HG03060 (cell line): ENCODE measurements around the gene CEP112.

ENCODE experiments used
- ATAC-seq: cut with Tn5 transposase; IDR thresholded peaks from one replicate; pipeline ENCODE4 v1.9.1; 2021; ENCODE audit warnings: low read depth, moderate number of reproducible peaks; ENCODE audit not compliant: unreplicated experiment

CEP112 gene

GRCh38 chr17:66211047-66211810 lies 19.3 kb upstream of the CEP112 start:
- ATAC-seq: no peak

GRCh38 chr17:66210208-66210574 lies 18.3 kb upstream of the CEP112 start:
- ATAC-seq: no peak

- ATAC-seq: no peak
These were observed 16.0 kb upstream of the CEP112 start for GRCh38 chr17:66207936-66208335.

GRCh38 chr17:66203274-66204015 lies 11.5 kb upstream of the CEP112 start:
- no peak for ATAC-seq

GRCh38 chr17:66200685-66201092 lies 8.8 kb upstream of the CEP112 start:
- ATAC-seq: no peak

- ATAC-seq: no peak
These were observed 6.3 kb upstream of the CEP112 start for GRCh38 chr17:66198242-66198641.

GRCh38 chr17:66192378-66192687 lies 400 bp upstream of the CEP112 start:
- no peak for ATAC-seq

GRCh38 chr17:66190738-66191592 lies 968 bp downstream of the CEP112 start:
- ATAC-seq: no peak

- ATAC-seq: no peak
These were observed 4.2 kb downstream of the CEP112 start for GRCh38 chr17:66187718-66188117.

- no peak for ATAC-seq
These were observed 6.1 kb downstream of the CEP112 start for GRCh38 chr17:66185862-66186261.

GRCh38 chr17:66184392-66184791 lies 7.5 kb downstream of the CEP112 start:
- ATAC-seq: no peak

GRCh38 chr17:66183529-66183928 lies 8.4 kb downstream of the CEP112 start:
- ATAC-seq: no peak

- no peak for ATAC-seq
These were observed 13.3 kb downstream of the CEP112 start for GRCh38 chr17:66178642-66179041.

- no peak for ATAC-seq
These were observed 14.9 kb downstream of the CEP112 start for GRCh38 chr17:66177048-66177447.

- no peak for ATAC-seq
These were observed 16.0 kb downstream of the CEP112 start for GRCh38 chr17:66175892-66176291.

- ATAC-seq: no peak
These were observed 19.2 kb downstream of the CEP112 start for GRCh38 chr17:66172691-66173223.

- no peak for ATAC-seq
These were observed 19.8 kb downstream of the CEP112 start for GRCh38 chr17:66172144-66172543.

- ATAC-seq: no peak
These were observed 20.2 kb downstream of the CEP112 start for GRCh38 chr17:66171692-66172091.

GRCh38 chr17:66171172-66171571 lies 20.8 kb downstream of the CEP112 start:
- ATAC-seq: no peak

- no peak for ATAC-seq
These were observed 22.1 kb downstream of the CEP112 start for GRCh38 chr17:66169839-66170238.

GRCh38 chr17:66167189-66167815 lies 24.6 kb downstream of the CEP112 start:
- ATAC-seq: no peak
